SK-N-MC (cell line): ENCODE measurements around the gene TBC1D9B.

Experiments
- EZH2 ChIP-seq: fragments of 200-600 bp; sonication (generic); IDR thresholded peaks from one replicate; pipeline ENCODE4 v1.6.1; 2017; ENCODE audit warnings: antibody characterized with exemption
- POLR2AphosphoS5 ChIP-seq: IDR thresholded peaks from 2 replicates; pipeline ENCODE4 v1.6.1; 2012; ENCODE audit warnings: mild to moderate bottlenecking, low read depth, low read length, borderline replicate concordance

DNA sequence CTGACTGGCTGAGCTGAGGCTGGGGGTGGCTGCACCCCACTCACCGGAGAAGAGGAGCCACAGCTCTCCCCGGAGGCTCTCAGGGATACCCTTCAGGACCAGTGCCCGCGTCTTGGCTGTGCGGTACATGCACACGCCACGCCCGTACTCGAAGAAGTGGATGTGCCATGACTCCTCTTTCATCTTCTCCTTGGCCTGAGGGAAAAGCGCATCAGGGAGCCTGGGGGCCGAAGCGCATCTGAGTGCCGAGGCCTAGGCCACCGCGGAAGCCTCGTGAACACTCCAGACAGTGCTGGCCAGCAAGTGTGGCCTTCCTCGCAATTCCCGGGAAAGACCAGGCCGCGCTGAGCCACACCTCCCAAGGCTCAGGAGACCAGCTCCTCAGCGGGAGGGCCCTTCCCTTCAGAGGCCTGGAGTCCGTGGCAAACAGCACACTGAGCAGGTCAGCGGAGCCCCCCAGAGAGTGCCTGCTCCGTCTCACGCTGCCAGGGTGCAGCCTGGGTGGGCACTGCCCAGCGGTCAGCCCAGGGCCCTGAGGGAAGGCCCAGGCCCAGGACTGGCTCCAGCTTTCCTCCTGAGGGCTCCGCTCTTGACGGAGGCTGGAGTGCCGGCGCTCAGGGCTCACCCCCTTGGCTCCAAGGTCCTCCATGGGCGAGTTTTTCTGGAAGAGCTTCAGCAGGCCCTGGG, 28.6 kb downstream of the TBC1D9B start:
- TF ChIP-seq POLR2AphosphoS5 (no peak), EZH2 (no peak)
